Measurements from ENCODE around the gene ZCCHC10. TPM values are rescaled to one million over a fixed set of nuclear protein-coding genes. Genes with fewer than 3 reads are reported as not detected.

The ZCCHC10 gene
- total RNA-seq, 1 donor from 2014 or later: 12.7 TPM

Other genes starting within 250 kb of the ZCCHC10 start
- gene SEPTIN8, start 249.3 kb downstream of the ZCCHC10 start, total RNA-seq: 38.1 and 51.5 TPM in 2 replicates
- gene SOWAHA, start 213.2 kb downstream of the ZCCHC10 start, total RNA-seq: 0.06 and 0.22 TPM in 2 replicates
- gene SHROOM1, start 195.9 kb downstream of the ZCCHC10 start, total RNA-seq: 6.3 and 8.0 TPM in 2 replicates
- 0.14 and 0.52 TPM in 2 replicates for gene GDF9, start 160.1 kb downstream of the ZCCHC10 start, total RNA-seq
- gene UQCRQ, start 159.9 kb downstream of the ZCCHC10 start, total RNA-seq: 288 and 304 TPM in 2 replicates
- 0.22 and 0.35 TPM in 2 replicates for gene LEAP2, start 152.9 kb downstream of the ZCCHC10 start, total RNA-seq
- 25.5 and 29.2 TPM in 2 replicates for gene AFF4, start 62.9 kb downstream of the ZCCHC10 start, total RNA-seq
- gene HSPA4, start 25.5 kb upstream of the ZCCHC10 start, total RNA-seq: 105 and 123 TPM in 2 replicates